Loucy (cell line): ENCODE results near the gene TM9SF2.
A peak's percentile ranks its signal among the peaks of the same experiment; 100 is the strongest.

ENCODE experiments used
- EZH2phosphoT487 ChIP-seq: fragments of 200-600 bp; IDR thresholded peaks from 2 replicates; pipeline ENCODE4 v1.6.1; 2018; ENCODE audit warnings: antibody characterized with exemption, mild to moderate bottlenecking, moderate library complexity, borderline replicate concordance
- TF ChIP-seq, protein P1 (sequence below): fragments of 200-600 bp; sonication (generic); conservative IDR thresholded peaks from 2 replicates; pipeline ENCODE4 v1.5.1; 2014; ENCODE audit warnings: mild to moderate bottlenecking, antibody characterized with exemption, low read length

GRCh38 chr13:99459099-99459850 lies 42.0 kb upstream of the TM9SF2 start:
- TF ChIP-seq, protein P1, sequence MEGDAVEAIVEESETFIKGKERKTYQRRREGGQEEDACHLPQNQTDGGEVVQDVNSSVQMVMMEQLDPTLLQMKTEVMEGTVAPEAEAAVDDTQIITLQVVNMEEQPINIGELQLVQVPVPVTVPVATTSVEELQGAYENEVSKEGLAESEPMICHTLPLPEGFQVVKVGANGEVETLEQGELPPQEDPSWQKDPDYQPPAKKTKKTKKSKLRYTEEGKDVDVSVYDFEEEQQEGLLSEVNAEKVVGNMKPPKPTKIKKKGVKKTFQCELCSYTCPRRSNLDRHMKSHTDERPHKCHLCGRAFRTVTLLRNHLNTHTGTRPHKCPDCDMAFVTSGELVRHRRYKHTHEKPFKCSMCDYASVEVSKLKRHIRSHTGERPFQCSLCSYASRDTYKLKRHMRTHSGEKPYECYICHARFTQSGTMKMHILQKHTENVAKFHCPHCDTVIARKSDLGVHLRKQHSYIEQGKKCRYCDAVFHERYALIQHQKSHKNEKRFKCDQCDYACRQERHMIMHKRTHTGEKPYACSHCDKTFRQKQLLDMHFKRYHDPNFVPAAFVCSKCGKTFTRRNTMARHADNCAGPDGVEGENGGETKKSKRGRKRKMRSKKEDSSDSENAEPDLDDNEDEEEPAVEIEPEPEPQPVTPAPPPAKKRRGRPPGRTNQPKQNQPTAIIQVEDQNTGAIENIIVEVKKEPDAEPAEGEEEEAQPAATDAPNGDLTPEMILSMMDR, result 0 out of 2 replicates have a peak, but pooled peaks have one; percentile 7
- no peak for TF ChIP-seq EZH2phosphoT487
